IPS-NIHi11 (cell line): ENCODE measurements around the gene HHATL.
A peak's percentile ranks its signal among the peaks of the same experiment; 100 is the strongest.

Experiments
- DNase-seq: peaks from one replicate; pipeline ENCODE4 v3.0.0; 2012; ENCODE audit warnings: mixed read lengths, low spot score

HHATL gene

DNA sequence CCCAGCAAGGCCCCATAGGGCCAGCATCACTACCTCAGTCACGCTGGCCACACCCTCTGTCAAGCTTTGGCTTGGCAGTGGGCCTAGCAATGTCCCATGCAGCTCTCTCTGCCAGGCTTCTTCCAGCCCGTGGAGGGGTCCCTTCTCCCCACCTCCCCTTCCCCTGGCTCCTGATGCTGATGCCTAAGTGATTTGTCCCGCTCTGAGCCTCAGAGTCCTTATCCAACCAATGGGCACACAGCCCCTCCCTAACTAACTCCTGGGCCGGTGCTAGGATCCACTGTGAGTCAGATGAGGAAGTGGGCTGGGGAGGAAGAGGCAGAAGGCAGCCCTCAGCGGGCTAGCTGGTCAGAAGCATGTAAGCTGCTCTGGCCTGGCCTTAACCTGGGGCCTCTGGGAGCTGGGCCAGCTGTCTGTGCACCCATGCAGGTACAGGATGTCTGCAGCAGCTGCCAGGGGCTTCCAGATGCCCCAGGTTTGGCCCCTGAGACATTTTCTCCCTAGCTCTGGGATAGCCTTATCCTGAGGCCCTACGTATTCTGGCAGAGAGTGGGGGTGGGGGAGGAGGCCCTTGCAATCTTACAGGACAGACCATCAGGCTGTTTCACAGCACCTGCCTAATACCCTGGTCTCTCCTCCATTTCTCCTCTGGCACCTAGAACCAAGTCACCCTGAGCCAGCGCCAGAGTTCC lies 49.8 kb downstream of the HHATL start:
- DNase-seq: peak; percentile 35

DNA sequence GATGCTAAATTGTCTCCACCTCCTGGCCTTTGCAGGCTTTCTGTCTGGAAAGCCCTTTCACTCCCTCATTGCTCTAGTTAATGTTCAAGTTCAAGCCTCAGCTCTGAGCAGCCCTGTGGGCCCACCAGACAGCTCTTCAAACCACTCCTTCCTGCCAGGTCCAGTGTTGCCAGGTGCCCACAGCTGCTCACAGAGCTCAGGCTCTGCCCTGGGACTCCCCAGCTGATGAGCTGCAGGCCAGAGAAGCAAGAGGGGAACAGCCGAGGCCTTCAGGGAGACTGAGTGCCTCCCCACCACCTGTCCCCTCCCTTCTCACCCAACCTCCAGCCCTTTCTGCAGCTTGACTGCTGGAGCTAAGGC lies 50.4 kb downstream of the HHATL start:
- DNase-seq: no peak

DNA sequence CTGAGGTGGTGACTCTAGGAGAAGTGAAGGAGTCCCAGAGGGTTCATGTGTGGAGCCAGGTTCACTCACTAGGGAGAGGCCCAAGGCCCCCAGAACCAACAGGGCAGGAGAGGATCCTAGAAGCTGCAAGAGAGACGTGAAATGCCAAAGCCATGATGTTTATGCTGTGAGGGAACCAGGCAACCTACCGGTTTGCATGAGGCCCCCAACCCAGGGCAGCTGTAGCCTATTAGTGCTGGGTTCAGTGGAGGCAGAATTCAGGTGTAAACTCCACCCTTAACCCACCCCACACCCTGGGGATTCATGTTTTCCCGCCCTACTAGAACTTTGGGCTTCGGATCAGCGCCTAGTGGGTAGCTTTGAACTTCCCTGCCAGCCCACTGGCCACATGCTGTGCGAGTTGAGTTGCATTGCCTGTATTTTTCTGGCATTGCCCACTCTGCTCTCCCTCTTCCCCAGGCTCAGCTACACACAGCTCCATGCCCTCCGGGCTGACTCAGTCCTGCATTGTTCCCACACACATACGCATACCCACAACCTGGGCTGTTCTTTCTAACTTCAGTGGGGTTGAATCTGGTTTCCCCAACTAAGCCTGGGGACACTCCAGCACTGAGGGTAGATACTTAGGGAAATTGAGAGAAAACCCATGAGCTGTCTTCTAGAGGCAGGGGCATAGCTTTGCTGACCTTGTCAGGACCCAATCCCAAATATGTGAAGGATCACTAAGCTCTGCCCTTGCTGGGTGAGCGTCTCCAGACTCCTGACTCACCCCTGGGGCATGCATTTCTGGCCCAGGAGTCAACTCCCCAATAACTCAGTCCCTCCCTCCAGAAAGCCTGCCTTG lies 51.1 kb downstream of the HHATL start:
- DNase-seq: no peak

- no peak for DNase-seq
These were observed 52.8 kb downstream of the HHATL start for GRCh38 chr3:42649783-42650182.

GRCh38 chr3:42649006-42649405 lies 53.6 kb downstream of the HHATL start:
- DNase-seq: no peak

DNA sequence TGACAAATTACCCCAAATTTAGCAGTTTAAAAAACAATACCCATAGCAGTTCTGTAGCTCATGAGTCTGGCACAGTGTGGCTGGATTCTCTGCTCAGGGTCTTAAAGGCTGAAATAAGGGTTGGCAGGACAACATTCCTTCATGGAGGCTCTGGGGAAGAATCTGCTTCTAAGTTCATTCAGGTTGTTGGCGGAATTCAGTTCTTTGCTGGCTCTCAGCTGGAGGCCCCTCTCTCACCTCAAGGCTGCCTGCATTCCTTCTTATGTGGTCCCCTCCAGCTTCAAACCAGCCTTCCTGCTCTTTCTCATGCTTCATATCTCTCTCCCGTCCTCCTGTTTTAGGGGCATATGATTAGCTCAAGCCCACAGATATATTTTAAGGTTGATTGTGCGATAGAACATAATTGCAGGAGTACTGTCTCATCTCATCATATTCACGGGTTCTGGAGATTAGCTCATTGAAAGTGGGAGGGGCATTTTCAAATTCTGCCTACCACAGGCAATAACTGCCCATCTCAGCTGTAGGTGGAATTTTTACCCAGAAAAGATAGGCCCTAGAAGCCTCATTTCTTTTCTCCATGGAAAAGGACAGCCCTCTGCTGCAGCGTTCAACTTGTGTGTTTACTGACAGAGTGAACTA lies 54.7 kb downstream of the HHATL start:
- peak; percentile 27 for DNase-seq
